H1 (cell line): ENCODE data around the gene ELAVL2. TPM values are rescaled to one million over a fixed set of nuclear protein-coding genes. Genes with fewer than 3 reads are reported as not detected.

Experiments
- CEBPB ChIP-seq: IDR thresholded peaks from 2 replicates; pipeline ENCODE4 v1.6.1; 2012; ENCODE audit warnings: low read depth, low read length
- CHD1 ChIP-seq: IDR thresholded peaks from 2 replicates; pipeline ENCODE4 v1.6.1; 2012; ENCODE audit warnings: low read depth, low read length, improper control_type of control experiment
- CHD2 ChIP-seq: IDR thresholded peaks from 2 replicates; pipeline ENCODE4 v1.6.1; 2012; ENCODE audit warnings: low read length, improper control_type of control experiment
- EP300 ChIP-seq, 2 experiments: IDR thresholded peaks; 1 replicate in 1 of 2; 2 replicates in 1 of 2; pipeline ENCODE4 v1.6.1; 2011 to 2012; ENCODE audit warnings: low read depth in 2 of 2, low read length in 2 of 2, mild to moderate bottlenecking in 2 of 2, borderline replicate concordance in 1 of 2, inconsistent platforms in 1 of 2, moderate library complexity in 1 of 2
- GABPA ChIP-seq: IDR thresholded peaks from 2 replicates; pipeline ENCODE4 v1.6.1; 2011; ENCODE audit warnings: mild to moderate bottlenecking, low read length, moderate library complexity, borderline replicate concordance; ENCODE audit not compliant: insufficient read depth
- KDM4A ChIP-seq: IDR thresholded peaks from one replicate; pipeline ENCODE4 v1.7.1; 2012; ENCODE audit warnings: low read depth, mild to moderate bottlenecking, moderate library complexity, low read length, inconsistent platforms; ENCODE audit not compliant: severe bottlenecking
- MAFK ChIP-seq: IDR thresholded peaks from 2 replicates; pipeline ENCODE4 v1.6.1; 2012; ENCODE audit warnings: low read depth, mild to moderate bottlenecking, improper control_type of control experiment, low read length
- polyA plus RNA-seq, 7 experiments: library from polyadenylated mRNA; depleted of rRNA in 3 of 7; stranded (reverse) in 5 of 7; unstranded in 2 of 7; fragments of >200 nt in 5 of 7; fragments of 200-250 nt in 2 of 7; gene quantifications; 1 replicate in 5 of 7; 2 replicates in 1 of 7; 4 replicates in 1 of 7; pipeline versions ENCODE4 v1.2.1 to v1.2.3, GENCODE V29; 2011 to 2013; ENCODE audit warnings: missing spikeins in 2 of 7, mixed read lengths in 2 of 7
- total RNA-seq: library from RNA; stranded (reverse); fragmentation: NEBNext Ultra II Directional; extraction: Animal tissue kit (Norgen Biotek cat#: 25700); gene quantifications from 2 replicates; pipeline ENCODE4 v1.2.1, GENCODE V29; 2021

The ELAVL2 gene
- total and polyA plus RNA-seq, 2 of the 8 experiments (the other 6 are each of a cell fraction or from before 2014, with no cell fraction given): 4.9 to 21.9 TPM

DNA sequence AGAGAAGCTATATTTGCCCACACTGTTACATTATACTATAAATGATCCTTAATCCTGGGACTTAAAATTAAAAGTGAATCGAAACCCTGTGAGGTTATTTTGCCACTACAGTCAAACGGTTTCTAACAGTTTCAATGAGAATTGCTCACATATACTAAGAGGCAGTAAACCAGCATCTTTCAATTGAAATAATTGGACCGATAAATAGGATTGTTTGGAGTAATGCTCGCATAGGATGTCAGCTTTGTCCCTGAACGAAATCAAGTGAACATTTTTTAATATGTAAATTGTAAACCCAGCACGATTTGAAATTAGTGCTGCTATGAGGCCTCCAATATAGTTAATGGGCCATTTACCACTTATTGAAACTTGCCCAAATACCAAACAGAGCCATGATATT lies 60.5 kb downstream of the ELAVL2 start (continued):
- TF ChIP-seq CHD2 (no peak), KDM4A (no peak), CHD1 (no peak), EP300 (IDR thresholded peaks at IDR 0.05; ENCODE audit: borderline replicate concordance in 1 of 2, low read depth in 2 of 2, low read length in 2 of 2) (no peak), GABPA (no peak), CEBPB (no peak), MAFK (no peak)
